ENCODE results near the gene HS3ST6.

Gene HS3ST6

GRCh38 chr16:1909561-1910231, 8.5 kb downstream of the HS3ST6 start:
- no peaks in the 10 kb centered on the region for H3F3A ChIP-seq (ENCODE audit: low read depth)
- H3K27me3 ChIP-seq (ENCODE audit: insufficient read depth, low read length, poor library complexity, severe bottlenecking), result no peaks in the 10 kb centered on the region
- H3K79me2 ChIP-seq (ENCODE audit: insufficient read depth, low read length), result no peaks in the 10 kb centered on the region
- H3K9me3 ChIP-seq (ENCODE audit: insufficient read depth, low read depth, low read length), result no peaks in the 10 kb centered on the region
- no peaks in the 10 kb centered on the region for H3K4me1 ChIP-seq (ENCODE audit: insufficient read depth, low read length, poor library complexity, severe bottlenecking)
- no peak overlapping the region for H3K4me2 ChIP-seq (ENCODE audit: low read depth, low read length, poor library complexity, severe bottlenecking)
- H3K36me3 ChIP-seq (ENCODE audit: insufficient read depth, low read length), result no peaks in the 10 kb centered on the region
- TF ChIP-seq CTCF (conservative IDR thresholded peaks at IDR 0.05; ENCODE audit: low read length) (no peak), EZH2phosphoT487 (IDR thresholded peaks at IDR 0.05; ENCODE audit: borderline replicate concordance) (no peak)
- H2AFZ ChIP-seq (ENCODE audit: low read length), result no peak overlapping the region
- H3K9me2 ChIP-seq (replicated peaks; ENCODE audit: low read depth, low read length), result no peaks in the 10 kb centered on the region
- no peaks in the 10 kb centered on the region for H4K20me1 ChIP-seq (ENCODE audit: insufficient read depth, low read length, poor library complexity, severe bottlenecking)
- no peak overlapping the region for H3K4me3 ChIP-seq (ENCODE audit: low read length, poor library complexity, severe bottlenecking)
- no peak overlapping the region for H3K9ac ChIP-seq (ENCODE audit: low read depth, low read length, poor library complexity, severe bottlenecking)

GRCh38 chr16:1908983-1909382, 9.2 kb downstream of the HS3ST6 start:
- Histone ChIP-seq H3K9ac (ENCODE audit: low read depth, low read length, poor library complexity, severe bottlenecking) (no peak overlapping the region), H3K4me2 (ENCODE audit: low read depth, low read length, poor library complexity, severe bottlenecking) (no peak overlapping the region), H3K27me3 (ENCODE audit: insufficient read depth, low read length, poor library complexity, severe bottlenecking) (no peaks in the 10 kb centered on the region), H2AFZ (ENCODE audit: low read length) (no peak overlapping the region), H3K4me3 (ENCODE audit: low read length, poor library complexity, severe bottlenecking) (no peak overlapping the region), H3F3A (ENCODE audit: low read depth) (no peaks in the 10 kb centered on the region), H3K36me3 (ENCODE audit: insufficient read depth, low read length) (no peaks in the 10 kb centered on the region), H3K9me3 (ENCODE audit: insufficient read depth, low read depth, low read length) (no peaks in the 10 kb centered on the region), H3K9me2 (replicated peaks; ENCODE audit: low read depth, low read length) (no peaks in the 10 kb centered on the region), H3K79me2 (ENCODE audit: insufficient read depth, low read length) (no peaks in the 10 kb centered on the region), H3K4me1 (ENCODE audit: insufficient read depth, low read length, poor library complexity, severe bottlenecking) (no peaks in the 10 kb centered on the region), H4K20me1 (ENCODE audit: insufficient read depth, low read length, poor library complexity, severe bottlenecking) (no peaks in the 10 kb centered on the region)
- TF ChIP-seq EZH2phosphoT487 (IDR thresholded peaks at IDR 0.05; ENCODE audit: borderline replicate concordance) (no peak), CTCF (conservative IDR thresholded peaks at IDR 0.05; ENCODE audit: low read length) (no peak)

- Histone ChIP-seq H3K9ac (ENCODE audit: low read depth, low read length, poor library complexity, severe bottlenecking) (no peak overlapping the region), H3K36me3 (ENCODE audit: insufficient read depth, low read length) (no peaks in the 10 kb centered on the region), H3K27me3 (ENCODE audit: insufficient read depth, low read length, poor library complexity, severe bottlenecking) (no peaks in the 10 kb centered on the region), H3K4me3 (ENCODE audit: low read length, poor library complexity, severe bottlenecking) (no peak overlapping the region), H3K9me2 (replicated peaks; ENCODE audit: low read depth, low read length) (no peaks in the 10 kb centered on the region), H4K20me1 (ENCODE audit: insufficient read depth, low read length, poor library complexity, severe bottlenecking) (no peaks in the 10 kb centered on the region), H3F3A (ENCODE audit: low read depth) (no peaks in the 10 kb centered on the region), H2AFZ (ENCODE audit: low read length) (no peak overlapping the region), H3K4me1 (ENCODE audit: insufficient read depth, low read length, poor library complexity, severe bottlenecking) (no peaks in the 10 kb centered on the region), H3K79me2 (ENCODE audit: insufficient read depth, low read length) (no peaks in the 10 kb centered on the region), H3K9me3 (ENCODE audit: insufficient read depth, low read depth, low read length) (no peaks in the 10 kb centered on the region), H3K4me2 (ENCODE audit: low read depth, low read length, poor library complexity, severe bottlenecking) (no peak overlapping the region)
- no peak for TF ChIP-seq CTCF (conservative IDR thresholded peaks at IDR 0.05; ENCODE audit: low read length)
- no peak for TF ChIP-seq EZH2phosphoT487 (IDR thresholded peaks at IDR 0.05; ENCODE audit: borderline replicate concordance)
Observed at GRCh38 chr16:1908184-1908583, 10.0 kb downstream of the HS3ST6 start.

Measured in Loucy (cell line).